GM19467 (cell line): ENCODE data around the gene IQCE.
"Not testable (repeated sequence)": the region's sequence is repeated elsewhere in the genome, so short reads cannot be mapped to it uniquely, and the experiment has no call there.

Source experiments
- ATAC-seq: cut with Tn5 transposase; IDR thresholded peaks from one replicate; pipeline ENCODE4 v1.9.1; 2021; ENCODE audit warnings: mild to moderate bottlenecking, moderate library complexity; ENCODE audit not compliant: unreplicated experiment

Gene IQCE

GRCh38 chr7:2575733-2576340 lies 17.1 kb downstream of the IQCE start:
- ATAC-seq = no peak

DNA sequence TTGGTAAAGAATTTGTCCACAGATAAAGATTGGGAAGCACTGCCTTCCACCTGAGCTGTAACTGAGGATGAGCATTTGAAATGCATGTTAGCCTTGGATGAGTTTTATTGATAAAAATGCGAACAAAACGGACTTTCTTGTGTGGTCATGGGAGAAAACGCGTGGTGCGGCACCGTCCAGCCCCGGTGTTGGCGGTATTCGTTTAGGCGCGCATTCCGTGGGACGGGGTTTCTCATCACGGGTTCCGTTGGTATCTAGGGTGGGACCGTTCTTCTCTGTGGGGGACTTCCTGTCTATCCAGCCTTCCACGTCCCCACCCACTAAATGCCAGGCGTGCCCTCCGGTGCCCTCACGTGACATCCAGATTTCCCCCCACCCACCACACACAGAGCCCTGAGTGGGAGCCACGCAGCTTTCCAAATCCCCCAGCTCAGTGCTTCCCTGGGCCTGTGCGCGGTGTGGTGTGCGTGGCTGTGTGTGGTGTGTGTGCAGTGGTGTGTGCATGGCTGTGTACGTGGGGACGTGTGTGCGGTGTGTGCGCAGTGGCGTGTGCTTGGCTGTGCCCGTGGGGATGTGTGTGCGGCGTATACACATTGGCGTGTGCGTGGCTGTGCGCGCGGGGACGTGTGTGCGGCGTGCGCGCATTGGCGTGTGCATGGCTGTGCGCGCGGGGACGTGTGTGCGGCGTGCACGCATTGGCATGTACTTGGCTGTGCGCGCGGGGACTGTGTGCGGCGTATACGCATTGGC lies 18.1 kb downstream of the IQCE start:
- ATAC-seq = no peak

DNA sequence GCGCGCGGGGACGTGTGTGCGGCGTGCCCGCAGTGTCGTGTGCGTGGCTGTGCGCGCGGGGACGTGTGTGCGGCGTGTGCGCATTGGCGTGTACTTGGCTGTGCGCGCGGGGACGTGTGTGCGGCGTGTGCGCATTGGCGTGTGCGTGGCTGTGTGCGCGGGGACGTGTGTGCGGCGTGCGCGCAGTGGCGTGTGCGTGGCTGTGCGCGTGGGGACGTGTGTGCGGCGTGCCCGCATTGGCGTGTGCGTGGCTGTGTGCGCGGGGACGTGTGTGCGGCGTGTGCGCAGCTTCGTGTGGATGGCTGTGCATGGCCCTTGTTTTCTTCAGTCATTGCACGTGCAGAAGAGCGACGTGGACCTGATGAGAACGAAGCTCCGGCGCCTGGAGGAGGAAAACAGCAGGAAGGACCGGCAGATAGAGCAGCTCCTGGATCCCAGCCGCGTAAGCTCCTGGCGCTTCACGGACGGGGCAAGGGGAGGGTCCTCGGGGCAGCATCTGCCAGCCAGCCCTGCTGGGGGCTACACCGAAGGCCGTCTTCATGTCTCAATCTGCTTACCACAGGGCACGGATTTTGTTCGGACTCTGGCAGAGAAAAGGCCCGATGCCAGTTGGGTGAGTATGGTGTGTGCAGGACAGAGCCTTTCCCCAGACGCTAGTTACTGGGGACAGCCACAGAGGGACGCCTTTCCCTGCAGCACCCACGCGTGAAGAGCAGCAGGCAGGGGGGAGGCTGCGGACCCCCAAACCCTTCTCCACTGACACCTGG lies 19.3 kb downstream of the IQCE start:
- ATAC-seq = no peak

DNA sequence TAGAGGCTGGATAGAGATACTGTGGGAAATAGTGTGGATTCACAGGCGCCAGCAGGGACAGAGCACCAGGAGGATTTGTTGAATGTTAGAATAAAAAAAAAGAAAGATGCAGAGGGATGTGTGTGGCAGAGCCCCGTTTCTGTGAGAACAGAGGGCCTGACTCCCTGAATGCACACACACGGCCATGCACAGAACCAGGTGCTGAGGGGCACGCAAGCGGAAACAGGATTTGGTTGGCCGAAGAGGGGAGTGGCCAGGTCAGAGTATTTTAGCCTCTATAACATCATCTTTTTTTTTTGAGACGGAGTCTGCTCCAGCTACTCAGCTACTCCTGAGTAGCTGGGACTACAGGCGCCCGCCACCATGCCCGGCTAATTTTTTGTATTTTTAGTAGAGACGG lies 21.9 kb downstream of the IQCE start:
- ATAC-seq = no peak

- no peak for ATAC-seq
Measured at GRCh38 chr7:2582006-2582735, 23.4 kb downstream of the IQCE start.

DNA sequence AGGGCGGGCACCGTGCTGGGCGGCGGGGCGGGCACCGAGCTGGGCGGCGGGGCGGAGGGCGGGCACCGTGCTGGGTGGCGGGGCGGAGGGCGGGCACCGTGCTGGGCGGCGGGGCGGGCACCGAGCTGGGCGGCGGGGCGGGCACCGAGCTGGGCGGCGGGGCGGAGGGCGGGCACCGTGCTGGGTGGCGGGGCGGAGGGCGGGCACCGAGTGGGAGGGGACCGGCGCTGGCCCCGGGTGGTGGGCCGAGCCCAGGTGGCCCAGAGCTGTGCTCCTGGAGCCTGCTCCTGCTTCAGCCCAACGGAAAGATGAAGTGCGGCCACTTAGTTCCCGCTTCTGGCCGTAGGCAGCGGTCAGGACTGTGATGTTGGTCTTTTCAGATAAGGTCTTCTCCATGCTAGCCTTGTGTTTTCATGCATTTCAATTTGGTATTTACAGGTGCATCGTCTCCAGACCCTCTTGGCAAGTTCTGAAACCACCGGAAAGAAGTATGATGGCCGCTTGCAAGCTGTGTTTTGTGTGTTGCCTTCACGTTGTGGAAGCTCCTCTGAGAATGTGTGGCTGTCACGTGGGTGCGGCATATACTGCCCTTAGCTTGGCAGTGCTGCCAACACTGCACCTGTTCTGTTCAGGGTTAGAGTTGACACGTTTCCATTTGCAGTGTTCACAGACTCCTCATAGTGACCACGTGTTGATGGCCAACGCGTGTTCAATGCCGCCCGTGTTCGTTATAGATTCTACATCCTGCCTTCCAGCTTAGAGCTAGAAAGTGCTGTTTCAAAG lies 25.2 kb downstream of the IQCE start:
- no peak for ATAC-seq

GRCh38 chr7:2585446-2585845 lies 26.7 kb downstream of the IQCE start:
- ATAC-seq = no peak

DNA sequence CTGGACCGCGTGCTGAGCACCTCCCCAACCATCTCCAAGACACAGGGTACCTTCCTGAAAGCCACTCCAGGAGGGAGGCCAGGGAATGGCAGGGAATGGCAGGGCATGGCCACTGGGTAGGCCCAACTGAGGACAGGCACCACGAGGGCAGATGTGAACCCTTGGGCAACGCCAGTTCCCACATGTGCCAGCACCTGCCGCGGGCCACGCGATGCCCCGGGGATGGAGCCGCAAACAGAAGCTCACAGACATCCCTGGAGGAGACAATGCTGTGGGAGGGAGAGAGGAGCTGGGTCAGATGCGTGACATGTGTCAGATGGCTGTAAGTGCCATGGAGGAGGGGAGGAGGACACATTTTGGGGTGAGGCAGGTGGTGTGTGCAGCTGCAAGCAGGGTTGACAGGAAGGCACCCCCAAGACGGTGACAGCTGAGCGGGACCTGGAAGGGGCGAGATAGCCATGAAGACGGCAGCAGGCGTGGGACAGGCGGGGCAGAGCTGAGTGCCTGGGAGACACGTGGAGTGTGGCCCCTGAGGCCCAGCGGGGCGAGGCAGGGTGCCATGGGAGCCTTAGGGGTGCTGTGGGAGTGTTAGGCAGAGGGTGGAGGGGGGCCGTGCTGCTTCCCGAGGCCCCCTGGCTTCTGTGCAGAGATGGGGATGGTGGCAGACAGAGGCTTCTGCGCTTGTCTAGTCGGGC lies 27.7 kb downstream of the IQCE start:
- no peak for ATAC-seq

GRCh38 chr7:2587134-2587533 lies 28.4 kb downstream of the IQCE start:
- no peak for ATAC-seq

- no peak for ATAC-seq
Measured at GRCh38 chr7:2587778-2588177, 29.0 kb downstream of the IQCE start.

- ATAC-seq = no peak
Measured at GRCh38 chr7:2589341-2589740, 30.6 kb downstream of the IQCE start.

- ATAC-seq = not testable (repeated sequence)
Measured at GRCh38 chr7:2589941-2590340, 31.2 kb downstream of the IQCE start.

DNA sequence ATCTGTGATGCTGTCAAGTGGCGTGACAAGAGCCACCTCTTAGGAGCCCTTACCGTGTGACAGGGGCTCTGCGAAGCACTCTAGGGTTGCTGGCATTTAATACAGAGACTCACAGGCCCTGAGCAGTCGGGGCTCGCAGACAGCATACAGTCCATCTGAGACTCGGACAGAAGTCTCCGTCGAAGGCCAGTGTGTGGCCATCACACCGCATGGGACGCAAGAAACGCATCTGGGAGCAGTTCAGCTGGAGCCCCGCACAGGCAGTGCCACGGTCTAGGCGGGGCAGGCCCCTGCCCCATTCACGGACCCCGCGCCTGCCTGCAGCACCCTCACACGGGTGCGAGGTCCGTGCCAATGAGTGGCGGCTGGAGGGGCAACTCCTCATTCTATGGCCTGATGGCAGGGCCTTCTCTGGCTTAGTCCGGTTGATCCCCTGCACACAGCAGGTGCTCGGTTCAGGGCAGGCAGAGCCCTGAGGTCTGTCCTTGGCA lies 33.6 kb downstream of the IQCE start:
- no peak for ATAC-seq

DNA sequence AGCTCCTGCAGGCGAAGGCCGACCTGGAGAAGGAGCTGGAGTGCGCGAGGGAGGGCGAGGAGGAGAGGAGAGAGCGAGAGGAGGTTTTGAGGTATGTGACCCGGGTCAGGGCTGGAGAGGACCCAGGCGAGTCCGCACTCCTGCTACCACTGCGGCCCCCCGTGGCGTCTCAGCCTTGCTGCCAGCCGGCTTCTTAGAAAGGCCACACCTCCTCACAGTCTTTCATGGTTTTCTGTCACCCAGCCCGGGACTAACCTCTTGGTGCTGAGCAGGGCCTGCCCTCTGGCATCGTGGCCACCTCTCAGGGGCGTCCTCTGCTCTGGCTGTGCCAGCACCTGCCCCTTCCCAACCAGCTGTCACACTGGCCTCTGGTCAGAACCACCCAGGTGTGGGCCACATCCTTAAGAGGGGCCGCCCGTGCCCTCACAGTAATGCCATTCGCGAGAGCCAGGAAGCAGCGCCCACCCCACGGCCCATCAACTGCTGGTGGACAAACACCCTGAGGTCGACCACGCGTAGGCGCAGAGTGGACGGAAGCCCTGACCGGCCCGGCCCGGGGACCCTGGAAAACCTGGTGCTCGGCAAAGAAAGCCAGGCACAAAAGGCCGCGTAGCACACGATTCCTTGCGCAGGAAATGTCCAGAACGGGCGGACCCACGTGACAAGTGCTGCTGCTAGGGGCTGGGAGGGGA lies 34.4 kb downstream of the IQCE start:
- ATAC-seq = no peak

DNA sequence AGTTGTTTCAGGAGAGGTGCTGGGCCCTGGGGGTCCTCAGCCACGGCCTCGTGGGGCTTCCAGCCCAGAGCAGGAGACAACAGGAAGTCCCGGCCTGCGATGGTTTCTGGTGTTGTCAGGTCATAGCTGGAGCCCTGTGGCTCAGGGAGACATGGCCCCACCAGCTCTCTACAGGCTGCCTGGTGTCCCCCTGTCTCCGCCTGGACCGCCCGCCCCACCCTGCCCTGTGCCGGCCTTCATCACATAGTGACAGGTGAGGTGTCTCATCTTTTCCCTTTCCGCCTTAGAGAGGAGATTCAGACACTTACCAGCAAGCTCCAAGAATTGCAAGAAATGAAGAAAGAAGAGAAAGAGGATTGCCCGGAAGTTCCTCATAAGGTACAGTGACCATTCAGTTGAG lies 35.8 kb downstream of the IQCE start:
- no peak for ATAC-seq

DNA sequence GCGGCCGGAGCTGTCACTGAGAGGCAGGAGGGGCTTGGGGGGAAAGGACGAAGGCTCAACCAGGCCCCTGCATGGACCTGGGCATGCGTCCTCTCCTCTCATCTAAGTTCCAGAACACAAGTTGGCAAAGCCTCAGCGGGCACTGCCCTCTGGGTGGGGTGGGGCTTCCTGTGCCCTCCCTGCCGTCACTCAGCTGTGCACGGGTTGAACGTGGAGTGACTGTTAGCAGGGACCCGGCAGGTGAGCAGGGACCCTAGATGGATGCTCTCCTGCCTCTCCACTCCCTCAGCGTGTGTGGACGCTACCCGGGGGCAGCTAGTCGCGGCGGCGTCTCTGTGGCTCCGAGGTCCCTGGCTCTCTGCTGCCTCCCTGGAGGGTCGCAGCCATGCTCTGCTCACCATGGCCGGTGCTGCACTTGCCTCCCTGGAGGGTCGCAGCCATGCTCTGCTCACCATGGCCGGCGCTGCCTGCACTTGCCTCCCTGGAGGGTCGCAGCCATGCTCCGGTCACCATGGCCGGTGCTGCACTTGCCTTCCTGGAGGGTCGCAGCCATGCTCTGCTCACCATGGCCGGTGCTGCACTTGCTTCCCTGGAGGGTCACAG lies 36.6 kb downstream of the IQCE start:
- no peak for ATAC-seq

- no peak for ATAC-seq
Measured at GRCh38 chr7:2596464-2597272, 37.9 kb downstream of the IQCE start.

DNA sequence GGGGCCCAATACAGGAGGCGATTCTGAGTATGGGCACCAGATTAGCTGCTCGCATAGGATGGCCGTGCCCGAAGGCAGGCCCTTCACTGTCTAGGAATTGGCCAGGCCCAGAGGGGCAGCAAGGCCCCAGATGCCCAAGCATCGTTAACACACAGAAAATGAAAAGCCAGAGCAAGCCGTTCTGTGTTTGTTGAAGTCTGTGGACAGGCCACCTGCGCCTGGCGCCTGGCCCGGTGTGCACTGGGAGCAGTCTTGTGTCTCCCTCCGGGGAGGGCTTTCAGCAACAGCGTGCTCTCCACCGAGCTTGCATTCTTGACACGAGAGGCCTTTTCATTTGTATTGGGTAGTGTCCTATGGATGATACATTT lies 38.5 kb downstream of the IQCE start:
- no peak for ATAC-seq
